HG02884 (cell line): ENCODE results near the gene ITGA7.

Experiments used
- ATAC-seq: cut with Tn5 transposase; IDR thresholded peaks from one replicate; pipeline ENCODE4 v1.9.1; 2021; ENCODE audit warnings: mild to moderate bottlenecking, moderate library complexity; ENCODE audit not compliant: unreplicated experiment

Gene ITGA7

DNA sequence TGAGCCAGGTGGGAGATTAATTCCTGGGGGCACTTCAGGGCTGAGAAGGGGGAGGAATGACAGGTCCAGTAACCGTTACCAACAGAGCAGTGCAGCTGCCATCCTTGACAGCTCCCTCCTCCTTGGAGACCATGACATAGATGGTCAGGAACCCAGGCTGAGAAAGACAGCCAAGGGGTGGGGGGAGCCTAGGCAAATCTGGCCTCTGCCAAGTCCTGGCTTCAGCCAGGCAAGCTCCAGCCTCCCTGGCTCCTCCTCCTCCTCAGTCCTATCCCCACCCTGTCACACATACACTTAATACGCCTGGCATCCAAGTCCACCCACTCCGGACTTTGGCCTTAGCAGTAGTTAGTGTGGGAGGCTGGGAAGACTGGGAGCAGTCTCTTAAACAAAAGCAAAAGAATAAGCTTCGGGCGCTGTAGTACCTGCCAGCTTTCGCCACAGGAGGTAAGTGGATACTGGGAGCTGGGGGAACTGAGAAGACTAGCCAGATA lies 12.4 kb upstream of the ITGA7 start, which contains the start of gene RDH5:
TSS of gene RDH5 (plus strand) at position 323 of the 494 bp plus-strand sequence. CDS start 792 bp downstream, outside the sequence.
- no peak for ATAC-seq

DNA sequence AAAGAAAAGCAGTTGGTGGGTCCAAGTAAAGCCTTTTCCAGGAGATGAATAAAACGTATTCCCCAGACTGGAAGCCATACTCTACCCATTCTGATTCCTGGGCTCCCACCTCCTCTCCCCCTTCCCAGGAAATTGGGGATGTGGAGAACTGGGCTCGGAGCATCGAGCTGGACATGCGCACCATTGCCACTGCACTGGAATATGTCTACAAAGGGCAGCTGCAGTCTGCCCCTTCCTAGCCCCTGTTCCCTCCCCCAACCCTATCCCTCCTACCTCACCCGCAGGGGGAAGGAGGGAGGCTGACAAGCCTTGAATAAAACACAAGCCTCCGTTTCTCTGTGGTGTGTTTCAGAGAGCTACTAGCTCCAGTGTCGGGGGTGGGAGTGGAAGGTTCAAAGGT lies 11.7 kb upstream of the ITGA7 start:
- ATAC-seq = no peak

DNA sequence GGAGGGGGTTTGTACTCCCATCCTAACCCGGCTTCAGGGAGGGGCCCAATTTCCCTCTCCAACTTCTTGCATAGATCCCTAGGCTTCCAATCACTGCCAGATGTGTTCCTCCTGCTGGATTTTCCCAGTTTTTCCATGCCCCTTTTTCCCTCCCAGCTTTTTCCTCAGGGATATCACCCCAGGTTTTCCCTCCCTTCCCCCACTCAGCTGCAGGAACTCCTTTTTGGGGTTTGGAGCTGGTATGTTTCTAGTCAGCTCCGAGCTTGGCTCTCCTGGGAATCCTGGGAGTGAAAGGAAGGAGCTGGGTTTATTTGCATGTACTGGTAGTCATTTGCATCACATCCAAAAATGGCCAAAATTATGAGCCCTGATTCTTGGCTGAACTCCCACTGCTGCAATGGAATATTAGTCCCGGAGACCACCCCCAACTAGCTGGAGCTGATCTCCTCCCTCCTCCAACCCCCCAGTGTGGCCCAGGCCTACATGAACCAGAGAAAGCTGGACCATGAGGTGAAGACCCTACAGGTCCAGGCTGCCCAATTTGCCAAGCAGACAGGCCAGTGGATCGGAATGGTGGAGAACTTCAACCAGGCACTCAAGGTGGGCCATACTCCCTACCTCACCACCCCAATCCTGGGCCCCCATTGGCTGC lies 11.0 kb upstream of the ITGA7 start:
- ATAC-seq = no peak

DNA sequence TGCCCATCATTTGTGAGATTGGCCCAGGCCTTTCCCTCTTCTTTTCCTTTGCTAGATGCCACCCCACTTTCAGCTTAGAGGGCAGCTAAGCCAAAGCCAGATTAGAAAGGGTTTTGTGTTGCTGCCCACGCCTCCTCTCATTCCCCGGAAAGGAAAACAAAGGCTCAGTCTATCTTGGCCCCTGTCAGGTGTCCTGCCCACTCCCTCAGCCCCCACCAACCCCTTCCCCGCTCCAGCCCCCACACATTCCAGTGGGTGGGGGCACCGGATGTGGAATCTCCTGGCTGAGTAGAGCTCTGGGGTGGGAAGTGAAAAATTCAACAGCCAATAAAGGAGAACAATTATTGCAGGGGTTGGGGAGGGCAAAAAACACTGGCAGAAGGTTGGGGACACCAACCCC lies 10.3 kb upstream of the ITGA7 start:
- ATAC-seq = no peak

DNA sequence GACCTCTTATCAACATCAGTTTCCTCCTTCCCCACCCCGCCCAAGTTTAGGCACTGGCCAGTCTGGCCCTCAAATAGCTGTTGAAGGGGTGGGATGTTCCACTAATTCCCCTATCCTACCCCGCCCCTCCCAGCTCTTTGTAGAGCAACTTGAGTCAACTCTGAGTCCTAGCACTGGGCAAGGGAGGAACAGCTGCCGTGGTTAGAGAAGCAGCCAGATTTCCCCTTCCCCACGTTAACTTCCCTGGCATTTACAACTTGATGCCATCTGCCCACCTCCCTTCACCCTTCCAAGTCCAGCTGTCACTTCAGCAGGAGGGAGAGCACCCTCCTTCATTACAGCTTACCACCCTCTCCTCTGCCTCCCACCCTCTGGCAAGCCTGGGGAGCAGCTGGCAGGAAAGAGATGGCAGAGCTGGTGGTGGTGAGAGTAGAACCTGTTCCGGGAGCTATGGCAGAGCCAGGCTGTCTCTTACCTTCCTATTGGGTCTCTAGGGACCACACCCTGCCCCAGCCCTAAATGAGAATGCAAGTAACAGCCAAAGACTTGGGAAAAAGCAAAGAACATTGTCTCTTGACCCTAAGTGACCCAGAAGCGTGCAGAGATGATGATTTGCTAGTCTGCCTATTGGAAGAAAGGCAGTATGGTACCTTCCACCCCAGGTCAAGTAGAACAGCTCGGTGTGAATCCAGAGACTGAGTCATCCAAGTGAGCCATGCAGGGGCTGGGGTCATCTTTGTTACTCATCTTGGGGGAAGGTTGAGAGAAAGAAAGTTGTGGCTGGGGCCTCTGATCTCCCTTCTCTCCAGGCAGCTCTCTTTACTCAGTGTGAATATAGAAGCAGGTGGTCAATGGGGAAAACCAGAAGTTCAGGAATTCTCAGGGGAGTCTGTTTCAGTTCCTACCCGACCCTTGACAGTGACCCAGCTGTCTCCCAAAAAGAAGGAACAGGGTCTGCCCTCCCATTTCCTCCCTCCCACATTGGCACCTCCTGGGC lies 9.6 kb upstream of the ITGA7 start:
- no peak for ATAC-seq

DNA sequence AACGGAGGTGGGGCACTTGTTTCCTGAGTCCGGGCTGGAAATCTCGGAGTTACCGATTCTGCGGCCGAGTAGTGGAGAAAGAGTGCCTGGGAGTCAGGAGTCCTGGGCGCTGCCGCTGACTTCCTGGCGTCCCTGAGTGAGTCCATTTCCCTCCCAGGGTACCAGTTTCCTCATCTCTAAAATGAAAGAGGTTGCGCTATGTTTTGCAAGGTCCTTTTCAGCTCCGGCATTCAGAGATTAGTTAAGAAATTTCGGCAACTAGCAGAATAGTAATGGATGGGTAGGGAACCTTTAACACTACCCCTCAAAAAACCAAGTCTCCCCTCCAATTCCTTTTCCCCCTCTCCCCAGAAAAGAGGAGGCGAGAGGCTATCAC lies 8.9 kb upstream of the ITGA7 start:
- ATAC-seq = no peak

DNA sequence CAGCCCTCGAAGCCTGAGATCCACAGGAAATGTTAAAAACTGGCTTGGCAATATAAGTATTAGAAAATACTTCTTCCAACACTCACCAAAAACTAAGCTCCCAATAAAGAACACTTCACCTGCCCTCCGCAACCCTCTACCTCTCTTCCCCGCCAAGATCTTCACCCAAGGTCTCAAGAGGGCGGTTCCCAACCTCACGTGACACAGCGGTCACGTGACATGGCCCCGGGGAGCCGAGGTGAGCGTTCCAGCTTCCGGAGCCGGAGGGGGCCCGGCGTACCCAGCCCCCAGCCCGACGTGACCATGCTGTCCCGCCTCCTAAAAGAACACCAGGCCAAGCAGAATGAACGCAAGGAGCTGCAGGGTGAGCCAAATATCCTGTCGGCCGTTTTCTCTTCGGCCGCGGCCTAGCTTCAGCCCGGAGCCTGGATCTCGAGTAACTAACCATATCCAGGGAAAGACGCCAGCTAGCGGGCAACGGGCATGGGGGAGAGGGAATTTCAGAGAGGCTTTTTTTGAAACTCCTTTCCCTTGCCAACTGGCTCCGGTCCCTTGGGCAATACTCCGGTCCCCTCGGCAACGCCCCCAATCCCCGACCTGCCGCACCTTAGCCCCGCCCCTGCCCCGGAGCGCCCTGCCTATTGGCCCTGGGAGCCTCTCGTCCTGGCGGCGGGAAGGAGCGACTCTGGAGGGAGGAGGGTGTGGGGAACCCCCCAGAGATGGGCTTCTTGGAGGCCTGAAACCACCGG lies 8.3 kb upstream of the ITGA7 start, which contains the start of gene BLOC1S1:
TSS of gene BLOC1S1 (plus strand) at position 214 of the 749 bp plus-strand sequence. CDS start at position 220, 6 bp downstream.
- ATAC-seq = peak; percentile 88

DNA sequence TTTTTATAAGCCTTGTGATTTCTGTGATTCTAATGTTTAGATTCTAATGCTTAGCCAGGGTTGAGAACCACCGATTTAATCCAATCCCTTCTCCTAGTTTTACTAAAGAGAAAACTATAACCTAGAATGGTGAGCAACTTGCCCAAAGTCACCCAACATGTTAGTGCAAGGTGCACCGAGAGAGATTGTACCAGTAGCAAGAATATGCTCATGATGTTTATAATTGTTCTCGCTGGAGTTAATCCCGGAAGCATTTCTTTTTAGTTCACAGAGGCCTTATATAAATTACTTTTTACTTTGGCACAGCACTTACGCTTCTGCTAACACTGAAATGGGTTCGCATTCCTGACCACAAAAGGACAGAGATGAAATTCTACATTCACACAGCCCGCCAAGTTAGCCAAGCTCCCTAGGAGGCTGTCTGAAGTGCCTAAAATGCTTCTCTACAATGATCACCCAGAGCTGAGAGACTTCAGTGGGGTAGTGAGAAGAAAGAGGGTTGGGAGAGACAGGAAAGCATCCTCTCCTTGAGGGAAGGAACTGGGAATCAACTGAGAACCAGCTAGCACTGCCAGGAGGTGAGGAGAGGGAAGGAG lies 7.6 kb upstream of the ITGA7 start:
- ATAC-seq = no peak

DNA sequence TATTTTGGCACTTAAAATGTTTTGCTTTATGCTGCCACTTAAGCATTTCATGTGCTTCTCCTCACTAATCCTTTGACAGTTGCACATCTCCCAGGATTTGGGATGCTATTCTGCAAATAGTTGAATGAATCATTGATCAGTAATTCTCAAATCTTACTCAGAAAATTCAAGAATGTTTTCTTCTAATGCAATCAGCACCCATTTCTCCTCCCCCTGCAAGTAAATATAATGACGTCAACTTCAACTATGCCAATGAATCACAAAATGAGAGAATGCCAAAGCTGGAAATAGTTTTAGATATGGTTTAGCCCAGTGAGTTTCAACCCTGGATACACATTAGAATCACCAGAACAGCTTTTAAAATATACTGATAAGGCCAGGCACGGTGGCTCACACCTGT lies 6.0 kb upstream of the ITGA7 start:
- no peak for ATAC-seq

DNA sequence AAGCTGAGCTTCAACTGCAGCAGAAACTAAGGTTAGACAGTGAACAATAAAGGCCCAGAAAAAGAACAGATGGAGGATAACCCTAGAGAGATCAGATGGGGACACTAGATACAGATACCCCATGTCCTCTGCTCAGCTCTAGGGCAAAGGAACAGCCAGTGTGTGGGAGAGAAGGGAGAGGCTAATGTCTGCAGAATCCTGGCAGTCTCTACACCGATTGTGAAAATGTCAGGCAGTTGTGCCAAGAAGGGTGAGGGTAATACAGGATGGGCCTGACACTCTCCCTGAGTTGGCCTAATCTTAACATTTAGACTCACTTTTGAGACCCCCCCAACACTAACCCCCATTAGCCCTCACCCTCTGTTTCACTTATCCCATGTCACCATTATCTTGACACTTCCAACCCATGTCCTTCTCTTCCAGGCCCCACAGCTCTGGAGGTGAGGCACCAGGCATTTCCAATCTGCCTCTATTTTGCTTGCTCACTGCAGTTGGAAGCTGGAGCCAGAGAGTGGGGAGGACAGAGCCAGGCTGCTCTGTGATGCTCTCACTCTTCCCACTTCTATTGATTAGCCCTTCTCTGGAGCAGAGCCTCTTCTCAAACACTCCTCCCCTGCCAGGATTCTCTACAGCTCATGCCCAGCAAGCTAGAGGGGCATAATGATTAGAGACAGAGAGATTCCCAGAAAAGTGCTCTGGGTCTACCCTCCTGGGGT lies 5.2 kb upstream of the ITGA7 start:
- no peak for ATAC-seq

DNA sequence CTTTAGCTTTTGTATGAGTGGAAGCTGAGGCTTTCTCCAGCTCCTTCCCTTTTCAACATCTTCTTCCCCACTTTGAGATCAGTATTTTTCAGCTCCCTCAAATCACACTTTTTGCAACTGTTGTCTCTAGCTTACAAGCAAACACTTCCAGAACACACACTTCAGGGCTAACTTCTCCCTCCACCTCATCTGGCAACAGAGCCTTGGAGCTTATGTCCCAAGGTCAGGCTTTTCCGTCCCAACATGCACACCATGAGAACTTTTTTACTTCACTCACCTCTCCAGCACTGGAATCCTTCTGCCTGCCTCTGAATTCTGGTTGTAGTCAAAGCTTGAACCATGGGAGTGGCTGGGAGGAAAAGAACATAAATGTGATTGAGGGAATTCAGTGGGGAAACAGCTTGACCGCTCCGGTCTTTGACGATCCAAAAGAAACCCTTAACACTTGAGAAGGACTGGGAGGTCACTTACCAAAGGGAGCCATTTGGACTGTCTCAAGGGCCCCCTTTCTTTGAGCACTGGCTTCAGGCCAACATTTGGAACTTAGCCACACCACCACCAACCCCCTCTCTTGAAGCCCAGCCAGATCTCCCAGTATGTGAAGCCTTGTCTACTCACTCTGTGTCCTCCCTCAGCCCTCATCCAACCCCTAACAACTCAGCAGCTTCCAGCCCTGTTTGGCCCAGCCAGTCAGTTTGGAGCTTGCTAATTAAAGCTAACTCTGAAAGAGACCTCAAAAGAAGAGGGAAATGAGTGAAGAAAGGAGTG lies 4.3 kb upstream of the ITGA7 start:
- ATAC-seq = no peak

DNA sequence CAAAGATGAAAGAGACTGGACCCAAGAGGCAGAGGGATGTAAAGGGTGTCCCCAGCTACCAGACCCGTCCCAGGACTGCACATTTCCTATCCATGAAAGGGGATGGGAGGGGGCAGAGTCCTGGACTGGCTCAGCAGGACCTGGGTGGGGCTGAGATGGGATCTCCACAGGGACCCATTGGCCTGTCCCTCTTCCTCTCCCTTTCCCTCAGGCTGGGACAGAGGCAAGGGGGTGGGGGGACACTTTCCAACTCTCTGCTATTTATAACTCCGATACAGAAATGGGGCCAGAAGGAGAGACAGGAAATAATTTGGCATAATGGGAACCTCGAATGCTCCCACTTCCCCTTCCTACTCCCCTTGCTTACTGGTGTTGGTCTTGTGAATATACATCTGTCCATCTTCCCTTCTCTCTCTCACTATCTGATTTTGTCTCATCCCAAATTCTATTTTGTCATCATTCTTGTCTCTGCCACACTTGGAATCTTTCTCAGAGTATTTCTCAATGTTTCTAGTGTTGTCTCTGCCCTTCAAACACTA lies 1.1 kb upstream of the ITGA7 start:
- no peak for ATAC-seq

DNA sequence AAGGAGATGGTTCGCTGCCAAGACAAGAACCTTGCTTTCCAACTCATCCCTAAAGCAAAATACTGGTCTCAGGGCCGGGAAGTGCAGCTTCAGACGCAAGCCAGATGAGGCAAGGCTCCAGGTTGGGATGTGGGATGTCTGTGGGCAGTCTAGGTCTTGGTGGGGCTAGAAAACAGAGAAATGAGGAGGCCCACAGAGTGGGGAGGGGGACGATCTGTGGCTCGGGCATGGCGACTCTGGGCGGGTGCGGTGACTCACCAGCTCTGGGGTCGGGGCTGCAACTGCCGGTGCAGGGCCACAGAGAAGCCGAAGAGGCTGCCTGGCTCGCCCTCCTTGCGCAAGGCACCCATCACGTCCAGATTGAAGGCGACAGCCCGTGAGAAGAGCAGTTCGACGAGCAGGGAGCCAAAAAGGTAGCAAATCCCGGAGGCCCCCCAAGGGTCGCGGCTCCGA lies 459 bp downstream of the ITGA7 start:
- ATAC-seq = no peak

DNA sequence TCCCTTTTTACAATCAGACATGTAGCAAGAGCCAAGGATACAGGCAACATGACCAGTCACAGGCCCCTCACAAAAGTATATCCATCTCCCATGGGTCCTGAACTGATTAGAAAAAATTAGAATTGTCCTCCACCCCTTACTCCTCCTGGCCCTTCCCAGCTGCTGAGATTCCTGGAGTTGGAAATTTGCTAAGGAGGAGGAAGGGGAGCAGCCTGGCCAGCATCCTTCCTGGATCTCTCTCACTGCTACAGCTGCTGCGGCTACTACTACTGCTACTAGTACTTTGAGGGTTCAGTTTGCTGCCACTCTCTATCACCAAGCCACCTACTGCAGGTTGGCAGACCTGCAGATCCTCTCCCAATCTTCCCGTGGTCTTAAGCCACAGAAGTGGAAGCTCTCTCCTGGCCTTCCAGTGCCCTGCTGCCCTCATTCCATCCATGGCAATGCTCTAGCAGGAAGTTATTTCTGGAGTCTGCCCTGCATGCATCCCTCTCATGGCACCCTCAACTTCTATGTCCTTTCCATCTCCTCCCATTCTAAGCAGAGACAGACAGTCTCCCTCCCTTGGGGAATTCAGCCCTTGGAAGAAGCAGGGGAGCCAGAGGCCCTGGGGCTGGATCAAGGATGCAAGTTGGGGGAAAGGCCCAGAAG lies 1.0 kb downstream of the ITGA7 start:
- ATAC-seq = no peak

DNA sequence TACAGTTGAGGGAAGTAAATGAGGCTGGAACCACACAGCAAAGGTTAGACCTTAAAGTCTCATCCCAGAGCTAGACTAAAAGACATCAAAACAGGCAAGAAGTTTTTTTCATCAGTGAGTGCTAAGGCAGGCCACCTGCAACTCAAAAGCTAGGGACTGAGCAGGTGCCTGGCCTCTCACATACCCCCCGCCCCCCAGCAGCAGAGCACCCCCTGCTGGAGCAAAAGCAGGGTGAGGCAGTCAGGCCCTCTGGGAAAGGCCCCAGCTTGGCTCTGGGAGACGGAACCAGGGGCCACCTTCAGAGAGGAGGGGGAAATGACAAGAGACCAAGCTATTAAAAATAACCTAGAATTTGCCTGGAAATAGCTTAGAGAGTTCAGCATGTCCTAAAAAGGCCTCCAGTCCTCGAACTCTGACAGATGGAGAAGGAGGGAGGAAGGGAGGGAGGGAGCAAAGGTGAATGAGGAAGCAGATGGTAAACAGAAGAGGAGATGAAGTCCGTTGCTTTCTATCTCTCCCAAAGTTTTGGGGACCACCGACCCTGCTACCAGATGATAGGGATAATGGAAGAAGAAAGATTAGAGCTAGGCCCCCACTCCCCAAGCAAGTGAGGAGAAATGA lies 1.8 kb downstream of the ITGA7 start:
- no peak for ATAC-seq

DNA sequence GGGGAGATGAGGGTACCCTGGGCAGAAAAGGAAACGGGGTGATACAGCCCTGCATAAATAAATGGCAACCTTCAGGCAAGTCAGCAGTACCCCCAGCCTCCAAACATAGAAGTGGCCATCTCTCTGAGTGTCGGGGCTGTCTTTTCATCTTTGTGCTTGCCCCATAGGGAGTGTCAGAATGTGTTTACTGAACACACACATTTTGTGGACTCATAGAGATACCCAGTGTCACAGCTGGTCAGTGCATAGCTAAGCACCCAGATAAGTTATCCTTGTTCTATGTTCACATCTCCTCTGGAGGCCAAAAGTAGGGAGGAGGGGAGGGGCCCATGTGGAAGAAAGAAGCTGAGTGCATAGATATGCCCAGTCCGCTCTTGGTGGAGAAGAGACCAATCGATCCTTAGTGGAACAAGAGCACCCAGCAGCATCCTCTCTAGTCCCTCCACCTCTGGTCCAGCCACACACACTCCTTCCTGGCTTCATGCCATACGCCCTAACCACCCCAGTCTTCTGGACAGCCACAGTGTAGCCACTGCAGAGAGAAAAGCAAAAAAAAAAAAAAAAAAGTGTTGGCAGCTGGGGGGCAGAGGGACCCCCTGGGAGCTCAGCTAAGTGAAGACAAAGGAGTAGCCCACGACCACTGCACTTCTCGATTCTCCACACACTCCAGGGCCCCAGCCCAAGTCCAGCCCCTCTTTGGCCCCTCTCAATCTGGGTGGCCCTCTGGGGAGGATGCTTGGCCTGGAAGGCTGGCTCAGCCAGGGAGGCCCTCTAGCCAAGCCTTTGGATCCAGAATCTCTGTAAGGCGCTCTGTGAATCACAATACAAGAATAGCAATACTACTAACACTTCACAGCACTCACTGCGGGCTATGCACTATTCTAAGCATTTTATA lies 2.6 kb downstream of the ITGA7 start:
- ATAC-seq = no peak
